ENCODE data around the gene RAB42. TPM values are rescaled to one million over a fixed set of nuclear protein-coding genes. Genes with fewer than 3 reads are reported as not detected.
"Not testable (repeated sequence)": the region's sequence is repeated elsewhere in the genome, so short reads cannot be mapped to it uniquely, and the experiment has no call there.

RAB42 gene
- total RNA-seq, 1 donor from 2014 or later: 1.5 TPM

GRCh38 chr1:28560886-28561285, 31.2 kb upstream of the RAB42 start:
- H3K4me1 Mint-ChIP-seq: no peaks in the 10 kb centered on the region
- no peak overlapping the region for H3K27ac Mint-ChIP-seq (ENCODE audit: unreplicated experiment)
- DNase-seq (ENCODE audit: low read depth, low spot score): no peak
- no peak overlapping the region for H3K4me3 Mint-ChIP-seq
- TF ChIP-seq CTCF (conservative IDR thresholded peaks at IDR 0.05): no peak
- H3K36me3 Mint-ChIP-seq (ENCODE audit: low read depth): peaks cover 6% of the 10 kb centered on the region
- H3K27me3 Mint-ChIP-seq (ENCODE audit: low read depth): no peaks in the 10 kb centered on the region
- no peaks in the 10 kb centered on the region for H3K9me3 Mint-ChIP-seq

- no peak for TF ChIP-seq CTCF (conservative IDR thresholded peaks at IDR 0.05)
- H3K9me3 Mint-ChIP-seq: no peaks in the 10 kb centered on the region
- H3K27me3 Mint-ChIP-seq (ENCODE audit: low read depth): no peaks in the 10 kb centered on the region
- no peak overlapping the region for H3K27ac Mint-ChIP-seq (ENCODE audit: unreplicated experiment)
- no peaks in the 10 kb centered on the region for H3K4me1 Mint-ChIP-seq
- H3K4me3 Mint-ChIP-seq: no peak overlapping the region
- DNase-seq (ENCODE audit: low read depth, low spot score): no peak
- peaks cover 16% of the 10 kb centered on the region for H3K36me3 Mint-ChIP-seq (ENCODE audit: low read depth)
These were observed 27.8 kb upstream of the RAB42 start for GRCh38 chr1:28564310-28564709.

GRCh38 chr1:28565040-28565439, 27.0 kb upstream of the RAB42 start:
- no peak for TF ChIP-seq CTCF (conservative IDR thresholded peaks at IDR 0.05)
- DNase-seq (ENCODE audit: low read depth, low spot score): no peak
- H3K9me3 Mint-ChIP-seq: no peaks in the 10 kb centered on the region
- no peak overlapping the region for H3K27ac Mint-ChIP-seq (ENCODE audit: unreplicated experiment)
- H3K4me3 Mint-ChIP-seq: no peak overlapping the region
- H3K36me3 Mint-ChIP-seq (ENCODE audit: low read depth): peaks cover 12% of the 10 kb centered on the region
- no peaks in the 10 kb centered on the region for H3K27me3 Mint-ChIP-seq (ENCODE audit: low read depth)
- no peaks in the 10 kb centered on the region for H3K4me1 Mint-ChIP-seq

- no peaks in the 10 kb centered on the region for H3K4me1 Mint-ChIP-seq
- no peak overlapping the region for H3K4me3 Mint-ChIP-seq
- H3K9me3 Mint-ChIP-seq: no peaks in the 10 kb centered on the region
- no peak for TF ChIP-seq CTCF (conservative IDR thresholded peaks at IDR 0.05)
- peaks cover 12% of the 10 kb centered on the region for H3K36me3 Mint-ChIP-seq (ENCODE audit: low read depth)
- no peak overlapping the region for H3K27ac Mint-ChIP-seq (ENCODE audit: unreplicated experiment)
- no peak for DNase-seq (ENCODE audit: low read depth, low spot score)
- H3K27me3 Mint-ChIP-seq (ENCODE audit: low read depth): no peaks in the 10 kb centered on the region
These were observed 26.3 kb upstream of the RAB42 start for GRCh38 chr1:28565726-28566125.

GRCh38 chr1:28566931-28567330, 25.1 kb upstream of the RAB42 start:
- TF ChIP-seq CTCF (conservative IDR thresholded peaks at IDR 0.05): no peak
- H3K36me3 Mint-ChIP-seq (ENCODE audit: low read depth): peaks cover 15% of the 10 kb centered on the region
- no peak overlapping the region for H3K27ac Mint-ChIP-seq (ENCODE audit: unreplicated experiment)

GRCh38 chr1:28571911-28572310, 20.2 kb upstream of the RAB42 start:
- TF ChIP-seq CTCF (conservative IDR thresholded peaks at IDR 0.05): no peak
- no peak for DNase-seq (ENCODE audit: low read depth, low spot score)
- H3K27me3 Mint-ChIP-seq (ENCODE audit: low read depth): no peaks in the 10 kb centered on the region
- H3K27ac Mint-ChIP-seq (ENCODE audit: unreplicated experiment): no peak overlapping the region
- no peak overlapping the region for H3K4me3 Mint-ChIP-seq
- peaks cover 15% of the 10 kb centered on the region for H3K36me3 Mint-ChIP-seq (ENCODE audit: low read depth)
- no peaks in the 10 kb centered on the region for H3K4me1 Mint-ChIP-seq
- no peaks in the 10 kb centered on the region for H3K9me3 Mint-ChIP-seq

More at GRCh38 chr1:28566931-28567330, 25.1 kb upstream of the RAB42 start:
- H3K27me3 Mint-ChIP-seq (ENCODE audit: low read depth): no peaks in the 10 kb centered on the region
- H3K4me3 Mint-ChIP-seq: no peak overlapping the region
- DNase-seq (ENCODE audit: low read depth, low spot score): no peak
- no peaks in the 10 kb centered on the region for H3K4me1 Mint-ChIP-seq
- no peaks in the 10 kb centered on the region for H3K9me3 Mint-ChIP-seq

GRCh38 chr1:28572891-28573290, 19.2 kb upstream of the RAB42 start:
- not testable (repeated sequence) for DNase-seq (ENCODE audit: low read depth, low spot score); H3K9me3 Mint-ChIP-seq; H3K27me3 Mint-ChIP-seq (ENCODE audit: low read depth); H3K27ac Mint-ChIP-seq (ENCODE audit: unreplicated experiment); H3K4me1 Mint-ChIP-seq; H3K4me3 Mint-ChIP-seq
- H3K36me3 Mint-ChIP-seq (ENCODE audit: low read depth): peaks cover 19% of the 10 kb centered on the region

Measured in neural crest cell (in vitro differentiated cells).